DMS79 treated with DMSO at 0.1 percent for 48 hours (cell line): ENCODE results near the gene KRTAP10-10.
"Not testable (repeated sequence)": the region's sequence is repeated elsewhere in the genome, so short reads cannot be mapped to it uniquely, and the experiment has no call there.

ENCODE experiments used
- DNase-seq: peaks from one replicate; lab custom pipeline; 2025; lab: John Stamatoyannopoulos, UW

KRTAP10-10 gene

DNA sequence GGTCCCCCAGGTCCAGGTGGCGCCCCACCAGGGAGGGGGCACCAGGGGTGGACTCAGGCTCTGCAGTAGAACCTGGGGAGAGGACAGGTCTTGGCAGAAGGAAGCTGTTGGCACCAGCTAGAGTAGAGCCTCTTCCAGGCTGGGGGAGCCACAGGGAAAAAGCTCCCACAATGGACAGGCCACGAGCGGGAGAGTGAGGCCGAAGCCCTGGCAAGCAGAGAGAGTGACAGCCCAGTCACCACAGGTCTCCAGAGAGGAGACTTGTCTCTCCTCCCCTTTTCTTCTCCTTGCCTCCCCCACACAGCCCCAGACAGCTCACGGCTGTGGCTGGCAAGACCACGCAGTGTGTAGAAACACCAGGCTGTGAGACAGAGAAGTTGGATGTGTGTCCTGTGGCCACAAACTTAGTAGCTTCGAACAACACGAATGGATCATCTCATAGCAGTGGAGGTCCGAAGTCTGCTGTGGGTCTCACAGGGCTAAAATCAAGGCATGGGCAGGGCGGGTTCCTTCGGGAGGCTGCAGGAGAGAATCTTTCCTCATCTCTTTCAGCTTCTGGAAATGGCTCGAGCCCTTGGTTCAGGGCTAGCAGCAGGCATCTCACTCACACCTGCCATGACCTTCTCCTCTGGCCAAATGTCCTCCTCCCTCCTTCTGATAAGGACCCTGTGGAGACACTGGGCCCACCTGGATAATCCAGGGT lies 14.0 kb downstream of the KRTAP10-10 start:
- DNase-seq, result no peak

DNA sequence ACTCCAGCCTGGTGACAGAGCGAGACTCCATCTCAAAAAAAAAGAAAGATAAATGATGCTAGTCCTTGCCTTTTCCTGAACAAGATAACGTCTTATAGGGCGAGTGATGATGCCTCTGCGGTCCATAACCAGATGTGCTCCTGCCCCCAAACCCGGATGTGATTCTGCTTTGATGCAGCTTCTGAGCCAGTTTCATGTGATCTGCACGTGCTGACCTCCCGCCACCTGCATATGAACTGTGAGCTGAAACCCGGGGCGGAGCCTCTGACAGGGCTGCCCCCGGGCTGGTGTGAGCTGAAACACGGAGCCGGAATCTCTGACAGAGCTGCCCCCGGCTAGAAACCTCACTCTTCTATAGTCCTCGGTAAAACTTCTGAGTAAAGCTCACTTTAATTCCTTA lies 16.0 kb downstream of the KRTAP10-10 start:
- DNase-seq, result no peak

DNA sequence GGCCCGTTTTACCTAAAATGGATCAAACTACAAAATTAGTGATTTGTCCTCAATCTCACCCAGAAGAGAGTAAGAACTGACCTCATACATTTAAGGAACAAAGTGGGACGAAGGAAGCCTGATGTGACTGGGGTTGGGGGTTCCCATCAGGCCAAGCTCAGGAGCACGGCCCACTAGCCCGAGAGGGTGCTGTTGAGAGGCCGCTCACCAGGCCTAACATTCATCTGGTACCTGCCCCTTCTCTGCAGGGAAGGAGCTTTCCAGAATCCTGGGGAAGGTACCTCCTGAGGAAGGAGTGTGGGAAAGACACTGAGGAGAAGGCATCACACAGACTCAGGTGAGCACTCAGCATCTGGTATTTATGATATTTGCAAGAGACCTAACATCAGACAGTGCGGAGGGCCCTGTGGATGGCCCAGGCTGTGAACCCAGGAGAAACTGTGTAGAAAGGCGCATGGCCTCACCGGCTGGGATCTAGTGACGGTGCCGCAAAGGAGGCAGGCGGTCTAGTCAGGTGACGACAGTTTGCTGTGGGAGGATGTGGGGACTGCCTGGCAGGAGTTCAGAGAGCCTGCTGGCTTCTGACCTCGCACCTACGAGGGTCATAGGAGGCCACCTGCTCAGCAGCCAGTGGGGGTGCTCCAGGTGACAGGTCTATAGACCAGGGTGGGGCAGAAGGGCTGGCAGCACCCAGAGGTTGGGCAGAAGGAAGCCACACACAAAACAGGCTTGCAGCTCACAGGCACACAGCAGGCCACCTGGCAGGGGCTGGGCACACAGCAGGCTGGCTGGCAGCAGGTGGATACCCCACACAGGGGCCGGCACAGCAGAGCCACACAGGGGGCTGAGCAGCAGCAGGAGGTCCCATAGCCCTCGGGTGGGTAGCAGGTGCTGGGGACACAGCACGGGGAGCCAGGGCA lies 16.8 kb downstream of the KRTAP10-10 start:
- DNase-seq, result peak; percentile 7

DNA sequence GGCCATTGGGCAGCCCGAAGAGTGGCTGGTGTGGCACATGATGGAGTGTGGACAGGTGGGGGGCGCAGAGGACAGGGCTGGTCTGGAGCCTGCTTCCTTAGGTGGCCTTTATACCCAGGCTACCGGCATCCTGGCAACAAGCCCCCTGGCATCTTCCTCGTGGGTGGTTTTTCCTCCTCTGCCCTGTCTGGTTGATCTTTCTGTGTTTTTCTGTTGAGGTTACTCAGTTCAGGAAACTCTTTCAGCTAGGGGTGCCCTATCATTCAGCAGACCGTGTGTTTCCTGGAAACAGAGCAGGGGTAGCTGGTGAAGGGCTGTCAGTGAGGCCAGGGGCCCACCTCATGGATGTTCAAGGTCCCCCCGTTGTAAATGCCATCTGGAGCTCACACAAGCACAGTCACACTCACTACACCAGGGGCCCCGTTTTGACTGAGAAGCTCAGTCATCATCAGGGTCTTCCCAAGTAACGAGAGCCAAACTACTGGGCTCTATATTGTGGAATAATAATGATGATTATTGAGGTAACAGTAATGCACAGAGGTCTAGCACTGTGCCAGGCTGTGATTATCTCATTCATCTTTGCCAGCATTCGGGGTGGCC lies 17.5 kb downstream of the KRTAP10-10 start, which contains the start of gene KRTAP12-4:
KRTAP12-4 (minus strand) TSS at position 84 of the 600 bp plus-strand sequence; CDS start at position 39, 45 bp downstream.
- no peak for DNase-seq

DNA sequence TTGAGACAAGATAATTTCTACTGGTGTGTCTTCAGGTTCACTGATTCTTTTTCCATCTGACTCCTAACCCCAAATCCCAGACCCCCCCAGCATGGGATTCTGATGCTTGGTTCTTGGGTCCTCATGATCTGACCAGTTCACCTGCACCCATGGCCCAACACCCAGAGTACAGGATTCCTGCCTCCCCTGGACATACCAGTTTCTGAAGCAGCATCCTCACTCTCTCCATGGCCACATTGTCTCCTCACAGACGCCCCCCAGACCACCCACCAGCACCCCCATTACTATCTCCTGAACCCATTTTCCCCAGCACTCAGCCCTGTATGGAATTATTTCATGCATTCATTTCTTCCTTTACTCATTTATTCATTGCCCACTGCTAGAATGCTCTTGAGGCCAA lies 19.7 kb downstream of the KRTAP10-10 start:
- DNase-seq, result no peak

DNA sequence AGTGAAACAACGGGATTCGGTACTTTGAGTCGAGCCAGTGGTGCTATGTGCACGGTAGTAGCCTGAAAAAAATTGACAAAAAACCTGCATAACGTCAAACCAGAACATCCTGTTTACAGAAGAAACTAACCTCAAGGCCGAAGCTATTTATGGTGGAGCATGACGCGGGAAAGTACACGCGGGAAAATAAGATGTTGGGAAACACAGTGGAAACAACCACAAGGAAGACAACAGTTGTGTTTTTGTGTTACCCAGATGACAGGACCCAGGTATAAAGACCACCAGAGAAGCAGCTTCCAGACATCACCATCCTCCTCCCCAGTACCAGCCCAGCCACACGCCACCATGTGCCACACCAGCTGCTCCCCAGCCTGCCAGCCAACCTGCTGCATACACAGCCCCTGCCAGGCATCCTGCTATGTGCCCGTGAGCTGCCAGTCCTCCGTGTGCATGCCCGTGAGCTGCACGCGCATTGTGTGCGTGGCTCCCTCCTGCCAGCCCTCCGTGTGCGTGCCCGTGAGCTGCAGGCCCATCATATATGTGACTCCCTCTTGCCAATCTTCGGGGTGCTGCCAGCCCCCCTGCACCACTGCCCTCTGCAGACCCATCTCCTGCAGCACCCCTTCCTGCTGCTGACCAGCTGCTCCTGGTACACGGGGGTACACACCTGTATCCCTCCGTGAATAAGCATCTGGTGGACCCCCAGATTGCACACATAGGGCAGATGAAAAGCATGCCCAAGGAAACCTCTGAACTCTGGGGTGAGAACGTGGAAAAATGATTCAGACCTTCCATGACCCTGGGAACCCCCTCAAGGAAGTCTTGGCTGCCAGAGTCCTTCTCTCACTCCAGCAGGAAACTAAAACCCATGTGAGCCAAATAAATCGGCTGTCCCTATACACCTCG lies 20.7 kb downstream of the KRTAP10-10 start, which contains the start of gene KRTAP12-3:
KRTAP12-3 (plus strand) TSS at position 298 of the 906 bp plus-strand sequence; CDS start at position 346, 48 bp downstream.
- DNase-seq, result no peak

DNA sequence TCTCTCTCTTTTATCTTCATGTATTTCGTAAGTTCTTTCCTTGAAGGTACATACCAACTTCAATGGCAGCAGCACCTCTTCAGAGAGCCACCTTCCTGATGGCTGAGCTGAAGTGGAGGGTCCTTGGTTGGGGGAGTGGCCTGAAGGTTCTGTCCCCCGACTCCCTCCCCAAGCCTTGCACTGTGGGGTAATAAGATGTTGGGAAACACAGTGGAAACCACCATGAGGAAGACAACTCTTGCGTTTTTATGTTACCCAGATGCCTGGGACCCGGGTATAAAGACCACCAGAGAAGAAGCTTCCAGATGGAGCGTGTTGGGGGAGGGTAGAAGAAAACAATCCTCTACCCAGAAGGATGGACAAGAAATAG lies 21.4 kb downstream of the KRTAP10-10 start:
- DNase-seq, result no peak

DNA sequence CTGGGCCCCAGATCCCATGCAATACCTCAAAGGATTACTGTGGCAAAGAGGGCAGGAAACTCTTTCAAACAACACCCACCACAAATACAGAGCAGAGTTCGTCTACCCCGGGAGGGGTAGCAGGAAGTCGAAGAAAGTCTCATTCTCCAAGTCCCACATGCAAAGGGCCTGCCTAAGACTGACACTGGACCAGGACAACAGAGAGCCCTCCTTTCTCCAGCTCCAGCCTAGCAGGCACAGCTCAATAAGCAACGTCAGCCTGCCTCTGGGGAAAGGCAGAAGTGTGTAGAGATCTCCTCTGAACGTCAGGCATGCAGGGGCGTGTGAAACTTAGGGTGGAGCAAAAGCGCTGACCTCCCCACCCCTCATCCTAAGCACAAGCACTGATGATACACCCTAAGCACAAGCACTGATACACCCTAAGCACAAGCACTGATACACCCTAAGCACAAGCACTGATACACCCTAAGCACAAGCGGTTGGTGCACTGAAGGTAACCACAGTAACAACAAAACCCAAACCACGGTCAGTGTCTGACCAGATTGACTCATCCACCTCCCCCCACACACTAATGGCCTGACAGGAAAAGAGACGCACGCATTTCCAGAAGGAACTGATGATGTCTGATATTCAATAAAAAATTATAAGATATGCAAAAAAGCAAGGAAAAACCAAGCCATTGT lies 21.9 kb downstream of the KRTAP10-10 start:
- DNase-seq, result no peak

DNA sequence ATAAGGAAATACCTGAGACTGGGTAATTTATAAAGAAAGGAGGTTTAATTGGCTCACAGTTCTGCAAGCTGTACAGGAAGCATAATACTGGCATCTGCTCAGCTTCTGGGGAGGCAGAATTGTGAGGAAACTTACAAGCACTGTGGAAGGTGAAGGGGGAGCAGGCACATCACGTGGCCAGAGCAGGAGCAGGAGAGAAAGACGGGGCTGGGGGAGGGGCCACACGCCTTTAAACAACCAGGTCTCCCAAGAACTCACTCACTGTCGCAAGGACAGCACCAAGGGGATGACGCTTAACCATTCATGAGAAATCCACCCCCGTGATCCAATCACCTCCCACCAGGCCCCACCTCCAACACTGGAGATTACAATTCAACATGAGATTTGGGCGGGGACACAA lies 24.4 kb downstream of the KRTAP10-10 start:
- DNase-seq, result not testable (repeated sequence)

DNA sequence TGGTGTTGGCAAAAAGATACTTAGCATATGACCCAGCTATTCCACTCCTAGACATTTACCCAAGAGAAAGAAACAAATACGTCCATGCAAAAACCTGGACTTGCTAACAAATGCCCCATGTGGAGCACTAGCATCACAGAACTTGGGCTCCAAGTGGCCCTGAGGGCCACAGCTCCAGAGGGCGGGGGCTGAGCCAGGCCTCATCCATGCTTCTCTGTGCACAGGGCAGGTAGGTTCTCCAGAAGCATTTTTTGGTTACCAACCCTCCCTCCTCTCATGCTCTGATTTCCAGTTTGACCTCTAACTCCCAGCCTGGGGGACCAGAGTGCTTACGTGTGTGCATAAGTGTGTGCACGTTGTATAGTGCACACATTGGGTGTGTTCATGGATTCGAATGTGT lies 27.5 kb downstream of the KRTAP10-10 start:
- DNase-seq, result no peak

DNA sequence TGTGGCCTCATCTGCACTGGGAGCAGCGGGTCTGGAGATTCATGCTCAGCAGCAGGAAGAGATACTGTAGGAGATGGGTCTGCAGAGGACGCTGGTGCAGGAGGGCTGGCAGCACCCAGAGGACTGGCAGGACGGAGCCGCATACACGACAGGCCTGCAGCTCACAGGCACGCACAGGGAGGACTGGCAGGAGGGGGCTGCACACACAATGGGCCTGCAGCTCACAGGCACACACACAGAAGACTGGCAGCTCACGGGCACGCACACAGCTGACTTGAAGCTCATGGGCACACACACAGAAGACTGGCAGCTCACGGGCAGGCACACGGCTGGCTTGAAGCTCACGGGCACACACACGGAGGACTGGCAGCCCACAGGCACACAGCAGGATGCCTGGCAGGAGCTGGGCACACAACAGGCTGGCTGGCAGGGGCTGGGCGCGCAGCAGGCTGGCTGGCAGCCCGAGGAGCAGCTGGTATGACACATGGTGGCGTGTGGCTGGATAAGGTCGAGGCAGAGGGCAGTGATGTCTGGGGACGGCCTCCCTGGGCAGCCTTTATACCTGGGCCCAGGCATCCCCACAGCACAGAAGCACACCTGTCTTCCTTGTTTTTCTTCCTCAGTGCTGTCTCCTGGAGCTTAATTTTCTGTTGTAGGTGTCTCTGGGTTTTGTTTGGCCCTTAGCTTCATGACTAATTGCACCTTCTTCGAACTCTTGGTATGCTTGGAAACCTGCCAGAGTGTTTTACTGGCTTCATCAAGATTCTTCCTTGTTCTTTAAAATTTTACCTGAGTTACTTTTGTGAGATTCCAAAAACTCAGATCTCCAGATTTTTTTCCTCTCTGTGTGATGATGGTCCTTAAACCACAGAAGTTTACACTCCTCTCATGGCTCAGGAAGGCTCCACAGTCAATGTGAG lies 29.5 kb downstream of the KRTAP10-10 start, which contains the start of gene KRTAP12-2:
KRTAP12-2 (minus strand) TSS at position 527 of the 920 bp plus-strand sequence; CDS start at position 486, 41 bp downstream.
- peak; percentile 79 for DNase-seq

DNA sequence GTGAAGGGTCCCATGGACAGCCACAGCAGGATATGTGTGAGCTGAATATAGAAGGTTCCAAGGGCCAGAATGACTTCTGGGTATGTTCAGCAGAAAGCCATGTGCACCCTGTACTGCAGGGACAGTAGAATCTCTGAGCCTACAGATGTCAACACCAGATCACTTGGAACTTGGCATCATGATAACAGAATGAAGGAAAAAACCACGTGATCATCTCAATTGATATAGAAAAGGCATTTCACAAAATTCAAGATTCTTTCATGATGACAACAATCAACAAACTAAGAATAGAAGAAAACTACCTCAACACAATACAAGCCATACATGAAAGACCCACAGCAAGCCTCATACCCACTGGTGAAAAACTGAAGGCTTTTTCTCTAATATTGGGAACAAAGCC lies 30.5 kb downstream of the KRTAP10-10 start:
- DNase-seq, result no peak

DNA sequence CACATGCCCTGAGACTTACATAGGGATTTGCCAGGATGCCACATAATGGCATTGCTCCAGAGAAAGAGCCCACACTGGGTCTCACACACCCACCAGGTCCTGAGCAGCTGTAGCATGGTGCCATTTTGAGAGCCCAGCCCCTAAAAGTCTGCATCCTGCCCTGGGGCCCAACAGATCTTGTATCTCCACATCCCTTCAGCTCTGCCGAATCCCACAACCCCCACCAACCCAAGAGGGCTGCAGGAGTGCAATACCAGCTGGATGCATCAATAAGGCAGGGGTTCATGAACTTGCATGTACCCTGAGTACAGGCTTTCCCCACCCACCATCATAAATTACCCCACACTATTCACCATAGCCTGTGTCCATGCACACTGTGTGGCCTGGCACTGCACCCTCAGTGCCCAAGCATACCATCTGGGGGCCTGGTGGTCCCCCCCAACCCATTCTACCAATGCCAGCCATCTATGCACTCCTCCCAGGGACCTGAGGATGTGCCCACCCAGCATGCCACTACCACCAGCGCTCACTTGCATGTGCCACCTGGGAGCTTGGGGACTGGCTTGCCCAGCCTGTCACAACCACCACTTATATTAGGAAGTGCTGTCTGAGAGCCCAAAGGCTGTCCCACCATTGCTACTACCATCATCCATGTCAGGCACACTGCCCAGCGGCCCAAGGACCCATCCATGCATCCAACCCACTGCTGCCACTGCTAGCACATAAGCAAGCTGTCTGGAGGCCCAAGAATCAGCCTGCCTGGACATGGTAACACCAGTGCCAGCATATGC lies 33.7 kb downstream of the KRTAP10-10 start:
- no peak for DNase-seq

DNA sequence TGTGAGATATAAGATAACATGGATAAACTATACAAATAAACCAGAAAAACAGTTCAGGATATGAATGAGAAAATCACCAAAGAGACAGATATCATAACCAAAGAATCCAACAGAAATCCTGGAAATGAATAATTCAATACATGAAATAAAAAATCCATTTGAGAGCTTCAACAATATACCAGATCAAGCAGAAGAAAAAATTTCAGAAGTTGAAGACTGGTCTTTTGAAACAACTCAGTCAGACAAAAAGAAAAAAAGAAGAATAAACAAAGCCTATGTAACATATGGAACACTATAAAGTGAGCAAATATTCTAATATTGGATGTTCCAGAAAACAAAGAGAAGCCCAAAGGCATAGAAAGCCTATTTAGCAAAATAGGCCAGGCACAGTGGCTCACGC lies 34.8 kb downstream of the KRTAP10-10 start:
- no peak for DNase-seq

DNA sequence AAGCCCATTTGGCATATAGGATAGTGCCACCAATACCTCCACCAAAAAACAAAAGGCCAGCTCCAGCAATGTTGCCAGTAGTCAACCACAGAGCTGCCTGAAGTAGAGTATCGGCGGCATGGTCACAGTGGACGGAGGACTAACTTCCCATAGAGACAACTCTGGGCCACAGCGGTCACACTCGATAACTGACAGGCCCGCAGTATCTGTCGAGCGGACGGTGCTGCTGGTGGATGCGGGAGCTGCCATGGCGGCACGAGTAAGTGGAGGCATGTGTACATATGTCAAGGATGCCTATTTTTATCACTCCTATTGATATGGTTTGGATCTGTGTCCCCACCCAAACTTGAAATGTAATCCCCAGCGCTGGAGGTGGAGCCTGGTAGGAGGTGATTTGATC lies 40.7 kb downstream of the KRTAP10-10 start:
- no peak for DNase-seq

DNA sequence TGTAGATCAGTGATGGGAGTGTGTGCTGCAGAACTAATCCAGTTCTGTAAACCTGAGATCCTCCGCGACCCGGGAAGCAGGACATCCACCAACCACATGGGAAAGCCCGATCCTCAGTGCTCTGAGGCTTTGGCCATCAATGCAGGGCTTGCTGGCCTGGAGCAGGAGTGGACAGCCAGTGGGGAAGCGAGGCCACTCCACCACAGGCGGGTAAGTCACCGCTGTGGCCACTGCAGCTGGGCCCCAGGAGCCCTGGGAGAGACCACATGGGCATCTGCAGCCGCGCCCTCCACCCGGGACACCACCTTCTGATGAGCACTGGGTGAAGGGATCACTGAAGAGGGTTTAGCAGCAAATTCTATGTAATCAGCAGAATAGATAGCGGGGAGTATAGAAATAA lies 44.0 kb downstream of the KRTAP10-10 start:
- no peak for DNase-seq

DNA sequence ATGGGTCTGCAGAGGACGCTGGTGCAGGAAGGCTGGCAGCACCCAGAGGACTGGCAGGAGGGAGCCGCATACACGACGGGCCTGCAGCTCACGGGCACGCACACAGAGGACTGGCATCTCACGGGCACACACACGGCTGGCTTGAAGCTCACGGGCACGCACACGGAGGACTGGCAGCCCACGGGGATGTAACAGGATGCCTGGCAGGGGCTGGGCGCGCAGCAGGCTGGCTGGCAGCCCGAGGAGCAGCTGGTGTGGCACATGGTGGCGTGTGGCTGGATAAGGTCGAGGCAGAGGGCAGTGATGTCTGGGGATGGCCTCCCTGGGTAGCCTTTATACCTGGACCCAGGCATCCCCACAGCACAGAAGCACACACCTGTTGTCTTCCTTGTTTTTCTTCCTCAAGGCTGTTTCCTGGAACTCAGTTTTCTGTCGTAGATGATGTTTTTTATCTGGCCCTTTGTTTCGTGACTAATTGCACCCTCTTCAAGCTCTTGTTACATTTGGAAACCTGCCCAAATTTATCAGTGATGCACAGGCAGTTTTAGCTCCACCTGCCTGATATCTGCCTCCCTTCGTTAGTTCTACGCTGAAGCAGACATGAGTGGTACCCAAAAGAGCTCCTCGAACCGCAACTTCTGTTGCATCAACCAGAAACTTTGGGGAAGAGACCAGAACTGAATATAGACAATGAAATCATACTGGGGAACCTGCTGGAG lies 44.9 kb downstream of the KRTAP10-10 start, which contains the start of gene KRTAP12-1:
KRTAP12-1 (minus strand) TSS at position 303 of the 719 bp plus-strand sequence; CDS start at position 263, 40 bp downstream.
- DNase-seq, result peak; percentile 96

DNA sequence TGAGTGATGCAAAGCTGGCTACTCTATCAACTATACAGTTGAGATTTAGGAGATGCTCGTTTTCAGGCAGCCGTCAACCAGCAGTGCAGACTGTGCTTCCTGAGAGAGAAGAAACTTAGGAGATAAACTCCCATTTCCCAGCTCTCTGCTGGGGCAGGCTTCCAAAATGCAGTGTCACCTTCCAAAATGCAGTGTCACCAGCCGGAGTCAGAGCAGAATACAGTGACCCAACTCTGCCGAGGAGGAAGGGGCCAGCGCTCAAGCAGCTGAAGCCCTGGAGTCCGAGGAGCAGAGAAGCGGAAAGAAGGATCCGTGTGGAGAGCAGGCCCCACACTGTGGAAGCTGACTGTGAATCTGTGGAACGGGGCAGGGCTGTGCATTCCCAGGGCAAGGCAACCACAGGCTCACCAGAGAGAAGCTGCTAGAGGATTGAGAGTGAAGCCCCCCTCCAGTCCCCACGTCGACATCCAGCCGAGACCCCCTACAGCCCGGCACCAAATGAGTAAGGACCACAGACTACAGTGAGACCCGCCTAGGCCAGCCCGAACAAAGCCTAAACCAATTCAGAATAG lies 45.5 kb downstream of the KRTAP10-10 start:
- DNase-seq, result peak; percentile 65
